Tibial artery (tissue), 4 donors: ENCODE data around the gene SNAP47.

Source experiments
- DNase-seq, 2 donors: peaks; one replicate each; pipeline ENCODE4 v3.0.0-alpha.2; 2019
- H3K27ac ChIP-seq, 2 donors: fragments of 200-600 bp; sonication (generic) in 1 of 2; 1 replicate in 1 of 2; 2 replicates in 1 of 2; pipeline ENCODE4 v1.5.1; 2018 to 2019; ENCODE audit warnings: mild to moderate bottlenecking in 1 of 2
- H3K27me3 ChIP-seq, 2 donors: fragments of 200-600 bp; sonication (generic) in 1 of 2; one replicate each; pipeline versions ENCODE4 v1.5.1 to v1.6.0; 2016 to 2019
- H3K36me3 ChIP-seq, 3 donors: fragments of 200-600 bp; sonication (generic) in 2 of 3; one replicate each; pipeline ENCODE4 v1.5.1; 2016 to 2019; ENCODE audit warnings: mild to moderate bottlenecking in 2 of 3
- H3K4me1 ChIP-seq, 4 donors: fragments of 200-600 bp; sonication (generic) in 2 of 4; 1 replicate in 3 of 4; 2 replicates in 1 of 4; pipeline ENCODE4 v1.5.1; 2016 to 2019
- H3K4me3 ChIP-seq, 2 donors: fragments of 200-600 bp; sonication (generic) in 1 of 2; 1 replicate in 1 of 2; 2 replicates in 1 of 2; pipeline ENCODE4 v1.5.1; 2018 to 2019; ENCODE audit warnings: mild to moderate bottlenecking in 2 of 2
- H3K9me3 ChIP-seq, 3 donors: fragments of 200-600 bp; sonication (generic) in 1 of 3; one replicate each; pipeline ENCODE4 v1.5.1; 2016 to 2019
- CTCF ChIP-seq, 2 experiments: fragments of 200-600 bp in 1 of 2; fragments of 450-650 bp in 1 of 2; IDR thresholded peaks; one replicate each; pipeline ENCODE4 v1.5.1; 2017 to 2019; ENCODE audit warnings: antibody characterized with exemption in 2 of 2, mild to moderate bottlenecking in 1 of 2, moderate library complexity in 1 of 2
- intact Hi-C: fragments of 100-400 bp; cut with DNase I; formaldehyde crosslinking; loops from one replicate; pipeline ENCODE4 v1.15.0; 2023; ENCODE audit warnings: low total_unique reads

The SNAP47 gene

GRCh38 chr1:227805606-227806197, 70.5 kb downstream of the SNAP47 start:
- H3K36me3 ChIP-seq = no peaks in the 10 kb centered on the region
- TF ChIP-seq CTCF (IDR thresholded peaks at IDR 0.05) = no peak
- intact Hi-C loops = no loop called here
- H3K27me3 ChIP-seq = no peaks in the 10 kb centered on the region
- no peak for DNase-seq
- no peaks in the 10 kb centered on the region for H3K4me1 ChIP-seq
- no peak overlapping the region for H3K27ac ChIP-seq
- no peak overlapping the region for H3K4me3 ChIP-seq
- peaks cover 0 to 6% (median 0%) of the 10 kb centered on the region in 3 donors for H3K9me3 ChIP-seq

GRCh38 chr1:227808566-227808965, 73.3 kb downstream of the SNAP47 start:
- no peaks in the 10 kb centered on the region for H3K36me3 ChIP-seq
- peaks cover 0 to 6% (median 2%) of the 10 kb centered on the region in 3 donors for H3K9me3 ChIP-seq
- DNase-seq = no peak
- no peak overlapping the region for H3K27ac ChIP-seq
- no peaks in the 10 kb centered on the region for H3K27me3 ChIP-seq
- intact Hi-C loops = loop anchor here (1.0 kb wide), 1 partner anchor 48 kb away; no protein-coding TSS in a partner anchor
- no peak overlapping the region for H3K4me3 ChIP-seq
- no peaks in the 10 kb centered on the region for H3K4me1 ChIP-seq
- no peak for TF ChIP-seq CTCF (IDR thresholded peaks at IDR 0.05)

GRCh38 chr1:227809026-227809425, 73.8 kb downstream of the SNAP47 start:
- intact Hi-C loops = no loop called here

GRCh38 chr1:227813962-227814361, 78.7 kb downstream of the SNAP47 start:
- no peak overlapping the region for H3K27ac ChIP-seq
- H3K9me3 ChIP-seq = peaks cover 0 to 11% (median 8%) of the 10 kb centered on the region in 3 donors
- H3K4me1 ChIP-seq = no peaks in the 10 kb centered on the region
- no peaks in the 10 kb centered on the region for H3K36me3 ChIP-seq
- H3K4me3 ChIP-seq = no peak overlapping the region
- no peaks in the 10 kb centered on the region for H3K27me3 ChIP-seq
- intact Hi-C loops = no loop called here
- no peak for TF ChIP-seq CTCF (IDR thresholded peaks at IDR 0.05)
- no peak for DNase-seq

More at GRCh38 chr1:227809026-227809425, 73.8 kb downstream of the SNAP47 start:
- Histone ChIP-seq H3K4me1 (no peaks in the 10 kb centered on the region), H3K9me3 (peaks cover 0 to 7% (median 5%) of the 10 kb centered on the region in 3 donors), H3K4me3 (no peak overlapping the region), H3K27ac (no peak overlapping the region), H3K36me3 (no peaks in the 10 kb centered on the region), H3K27me3 (no peaks in the 10 kb centered on the region)
- TF ChIP-seq CTCF (IDR thresholded peaks at IDR 0.05) = no peak
- DNase-seq = no peak

GRCh38 chr1:227815468-227816409, 80.5 kb downstream of the SNAP47 start, which contains the start of gene PRSS38:
PRSS38 (plus strand) TSS chr1:227815675; CDS start chr1:227815717, 42 bp downstream.
- no peak for DNase-seq
- H3K36me3 ChIP-seq = no peaks in the 10 kb centered on the region
- no peak within 1 kb of the TSS for H3K27ac ChIP-seq
- H3K27me3 ChIP-seq = no peaks in the 10 kb centered on the region
- no peak for TF ChIP-seq CTCF (IDR thresholded peaks at IDR 0.05)
- intact Hi-C loops = no loop called here
- H3K4me3 ChIP-seq = no peak within 1 kb of the TSS
- no peaks in the 10 kb centered on the region for H3K4me1 ChIP-seq
- H3K9me3 ChIP-seq = peaks cover 0 to 11% (median 8%) of the 10 kb centered on the region in 3 donors
